Sigmoid colon (tissue), 7 donors: ENCODE results near the gene HOXB4. TPM values are rescaled to one million over a fixed set of nuclear protein-coding genes. Genes with fewer than 3 reads are reported as not detected.

Experiments
- DNase-seq: peaks from one replicate; pipeline ENCODE4 v3.0.0-alpha.2; 2019
- H3K27ac ChIP-seq, 4 donors: fragments of 200-600 bp; sonication (generic); one replicate each; pipeline ENCODE4 v1.5.1; 2016 to 2019; ENCODE audit warnings: mild to moderate bottlenecking in 1 of 4
- H3K27me3 ChIP-seq, 3 donors: fragments of 200-600 bp; sonication (generic); one replicate each; pipeline ENCODE4 v1.5.1; 2019; ENCODE audit warnings: mild to moderate bottlenecking in 1 of 3
- H3K36me3 ChIP-seq, 4 donors: fragments of 200-600 bp; sonication (generic); one replicate each; pipeline ENCODE4 v1.5.1; 2016 to 2019
- H3K4me1 ChIP-seq, 4 donors: fragments of 200-600 bp; sonication (generic); one replicate each; pipeline ENCODE4 v1.5.1; 2017 to 2019
- H3K4me3 ChIP-seq, 4 donors: fragments of 200-600 bp; sonication (generic); one replicate each; pipeline ENCODE4 v1.5.1; 2017 to 2019; ENCODE audit warnings: mild to moderate bottlenecking in 2 of 4, moderate library complexity in 1 of 4
- H3K9me3 ChIP-seq, 4 donors: fragments of 200-600 bp in 3 of 4; sonication (generic) in 3 of 4; one replicate each; pipeline versions ENCODE4 v1.5.1 to v1.6.1; 2013 to 2019
- CTCF ChIP-seq, 4 experiments: fragments of 450-650 bp in 3 of 4; fragments of 200-600 bp in 1 of 4; IDR thresholded peaks; one replicate each; pipeline ENCODE4 v1.5.1; 2016 to 2019; ENCODE audit warnings: antibody characterized with exemption in 4 of 4, mild to moderate bottlenecking in 3 of 4, moderate library complexity in 2 of 4
- EP300 ChIP-seq, 4 donors: sonication (generic); formaldehyde crosslinking; IDR thresholded peaks; one replicate each; pipeline ENCODE4 v1.6.1; 2017; ENCODE audit warnings: antibody characterized with exemption in 4 of 4
- POLR2A ChIP-seq, 2 donors: fragments of 450-650 bp; IDR thresholded peaks; one replicate each; pipeline ENCODE4 v1.6.1; 2016; ENCODE audit warnings: antibody characterized with exemption in 2 of 2, mild to moderate bottlenecking in 2 of 2, moderate library complexity in 2 of 2
- POLR2AphosphoS5 ChIP-seq, 4 donors: sonication (generic); formaldehyde crosslinking; IDR thresholded peaks; one replicate each; pipeline ENCODE4 v1.6.1; 2017; ENCODE audit warnings: antibody characterized with exemption in 4 of 4
- WGBS, 2 donors: extraction: QIAGEN DNeasy Blood & Tissue Kit; methylation state at CpG; one replicate each; pipeline ENCODE4 v1.1.7; 2013; 5-methylcytosine and 5-hydroxymethylcytosine counted together
- intact Hi-C: fragments of 100-400 bp; cut with DNase I; formaldehyde crosslinking; loops from one replicate; pipeline ENCODE4 v1.15.1; 2023
- polyA plus RNA-seq, 3 donors: library from polyadenylated mRNA; stranded (reverse); fragments of 200-250 nt; gene quantifications; one replicate each; pipeline ENCODE4 v1.2.3, GENCODE V29; 2013
- total RNA-seq, 4 donors: library from RNA; depleted of rRNA; stranded (reverse); fragments of >200 nt; gene quantifications; one replicate each; pipeline ENCODE4 v1.1.0, GENCODE V29; 2016
- donor health status: healthy with polysubstance abuse.
- donor health status: Bipolar disorder and iron deficiency.
- donor health status: healthy.

Gene HOXB4
- total and polyA plus RNA-seq, 7 donors = 0.23 to 8.3 (median 4.6) TPM

- intact Hi-C loops = loop anchor here (2.0 kb wide), 2 partner anchors 100 to 242 kb away; no protein-coding TSS in a partner anchor
- Histone ChIP-seq H3K4me3 (peak within 1 kb of the TSS; percentile 36 to 70 (median 56)), H3K4me1 (peaks cover 0 to 55% (median 47%) of the 10 kb centered on the region in 4 donors), H3K27ac (peak within 1 kb of the TSS in 3 of 4 donors; percentile 95 to 99 (median 97)), H3K36me3 (no peaks in the 10 kb centered on the region), H3K9me3 (no peaks in the 10 kb centered on the region), H3K27me3 (peaks cover 0 to 7% (median 0%) of the 10 kb centered on the region in 3 donors)
- TF ChIP-seq POLR2AphosphoS5 (IDR thresholded peaks at IDR 0.05) = peak in 3 of 4 donors; percentile 12 to 42 (median 19)
- TF ChIP-seq EP300 (IDR thresholded peaks at IDR 0.05) = no peak
- WGBS, 2 donors = 26 to 73% methylated on average over 50 of the region's 50 CpGs
- DNase-seq = no peak
Measured at GRCh38 chr17:48593126-48593829, 15.1 kb upstream of the HOXB4 start, which contains the start of gene HOXB5. TSS of gene HOXB5 (minus strand) at chr17:48593779. CDS start at chr17:48593682, 97 bp downstream.

GRCh38 chr17:48592577-48592976, 14.4 kb upstream of the HOXB4 start:
- H3K4me1 ChIP-seq = peaks cover 0 to 59% (median 47%) of the 10 kb centered on the region in 4 donors
- 41 to 73% methylated on average over 14 of the region's 14 CpGs for WGBS, 2 donors
- no peak for DNase-seq
- no peaks in the 10 kb centered on the region for H3K36me3 ChIP-seq
- TF ChIP-seq EP300 (IDR thresholded peaks at IDR 0.05) (no peak), POLR2AphosphoS5 (IDR thresholded peaks at IDR 0.05) (peak in 2 of 4 donors; percentile 10 to 26)
- H3K9me3 ChIP-seq = no peaks in the 10 kb centered on the region
- peaks cover 0 to 7% (median 0%) of the 10 kb centered on the region in 3 donors for H3K27me3 ChIP-seq
- H3K4me3 ChIP-seq = peak overlapping the region; percentile 36 to 70 (median 56)
- intact Hi-C loops = loop anchor here (2.0 kb wide), 2 partner anchors 100 to 242 kb away; no protein-coding TSS in a partner anchor
- peak overlapping the region in 3 of 4 donors; percentile 95 to 99 (median 97) for H3K27ac ChIP-seq

GRCh38 chr17:48592057-48592514, 13.9 kb upstream of the HOXB4 start:
- WGBS, 2 donors = 31 to 71% methylated on average over 33 of the region's 33 CpGs

GRCh38 chr17:48591255-48592056, 13.3 kb upstream of the HOXB4 start:
- Histone ChIP-seq H3K4me1 (peaks cover 0 to 59% (median 48%) of the 10 kb centered on the region in 4 donors), H3K27ac (peak overlapping the region in 3 of 4 donors; percentile 95 to 99 (median 97)), H3K9me3 (no peaks in the 10 kb centered on the region), H3K27me3 (peaks cover 0 to 7% (median 0%) of the 10 kb centered on the region in 3 donors), H3K36me3 (no peaks in the 10 kb centered on the region), H3K4me3 (peak overlapping the region; percentile 36 to 70 (median 56))
- 78 to 87% methylated on average over 10 of the region's 10 CpGs for whole genome bisulfite sequencing, 2 donors
- no peak for TF ChIP-seq POLR2A (IDR thresholded peaks at IDR 0.05)
- no peak for TF ChIP-seq CTCF (IDR thresholded peaks at IDR 0.05)
- TF ChIP-seq EP300 (IDR thresholded peaks at IDR 0.05) = no peak
- no peak for TF ChIP-seq POLR2AphosphoS5 (IDR thresholded peaks at IDR 0.05)
- intact Hi-C loops = loop anchor here (2.0 kb wide), 2 partner anchors 99 to 241 kb away; no protein-coding TSS in a partner anchor
- no peak for DNase-seq

More at GRCh38 chr17:48592057-48592514, 13.9 kb upstream of the HOXB4 start:
- no peaks in the 10 kb centered on the region for H3K36me3 ChIP-seq
- no peak for TF ChIP-seq EP300 (IDR thresholded peaks at IDR 0.05)
- peak in 1 of 4 donors; percentile 20 for TF ChIP-seq POLR2AphosphoS5 (IDR thresholded peaks at IDR 0.05)
- DNase-seq = no peak
- intact Hi-C loops = loop anchor here (2.0 kb wide), 2 partner anchors 99 to 241 kb away; no protein-coding TSS in a partner anchor
- H3K4me1 ChIP-seq = peaks cover 0 to 59% (median 48%) of the 10 kb centered on the region in 4 donors
- H3K4me3 ChIP-seq = peak overlapping the region; percentile 36 to 70 (median 56)
- peak overlapping the region in 3 of 4 donors; percentile 95 to 99 (median 97) for H3K27ac ChIP-seq
- peaks cover 0 to 7% (median 0%) of the 10 kb centered on the region in 3 donors for H3K27me3 ChIP-seq
- H3K9me3 ChIP-seq = no peaks in the 10 kb centered on the region

- DNase-seq = no peak
- H3K36me3 ChIP-seq = no peaks in the 10 kb centered on the region
- H3K4me3 ChIP-seq = peak overlapping the region; percentile 36 to 70 (median 56)
- no peaks in the 10 kb centered on the region for H3K9me3 ChIP-seq
- intact Hi-C loops = no loop called here
- TF ChIP-seq POLR2AphosphoS5 (IDR thresholded peaks at IDR 0.05) (peak in 1 of 4 donors; percentile 3), POLR2A (IDR thresholded peaks at IDR 0.05) (no peak)
- H3K27ac ChIP-seq = peak overlapping the region in 3 of 4 donors; percentile 95 to 99 (median 97)
- peaks cover 0 to 55% (median 42%) of the 10 kb centered on the region in 4 donors for H3K4me1 ChIP-seq
- H3K27me3 ChIP-seq = peaks cover 0 to 7% (median 0%) of the 10 kb centered on the region in 3 donors
Measured at GRCh38 chr17:48590607-48591161, 12.5 kb upstream of the HOXB4 start.
